ENCODE data around the gene WDR70. TPM values are rescaled to one million over a fixed set of nuclear protein-coding genes. Genes with fewer than 3 reads are reported as not detected.

Gene WDR70
- total RNA-seq, 2 donors from 2014 or later = 34.2 to 36.1 TPM

GRCh38 chr5:37742111-37742510 lies 363.0 kb downstream of the WDR70 start:
- no peaks in the 10 kb centered on the region for H3K4me1 ChIP-seq (ENCODE audit: control insufficient read depth, insufficient read depth, low read length)
- no peak overlapping the region for H3K4me3 ChIP-seq (ENCODE audit: low read length)

GRCh38 chr5:37751227-37751626 lies 372.1 kb downstream of the WDR70 start:
- no peak for TF ChIP-seq CTCF (conservative IDR thresholded peaks at IDR 0.05)
- Histone ChIP-seq H3K4me1 (ENCODE audit: control insufficient read depth, insufficient read depth, low read length) (no peaks in the 10 kb centered on the region), H3K9ac (ENCODE audit: extremely low read depth, low read length, poor library complexity, severe bottlenecking) (no peak overlapping the region), H3K9me3 (ENCODE audit: control insufficient read depth, low read length) (no peaks in the 10 kb centered on the region), H3K27me3 (ENCODE audit: control insufficient read depth, insufficient read depth, low read length, poor library complexity, severe bottlenecking) (no peaks in the 10 kb centered on the region), H3K36me3 (ENCODE audit: control insufficient read depth, insufficient read depth, low read length) (no peaks in the 10 kb centered on the region), H3K4me3 (ENCODE audit: low read length) (no peak overlapping the region), H3K27ac (ENCODE audit: low read depth, low read length) (no peak overlapping the region)
- 96 to 98% methylated on average over 3 of the region's 3 CpGs for WGBS, 2 experiments (ENCODE audit: insufficient coverage in 1 of 2, insufficient read length in 1 of 2)
- Mint-ChIP-seq H3K4me3 (no peak overlapping the region), H3K27me3 (ENCODE audit: insufficient read depth) (no peaks in the 10 kb centered on the region), H3K36me3 (ENCODE audit: low read depth) (no peaks in the 10 kb centered on the region), H3K27ac (no peak overlapping the region), H3K4me1 (peaks cover 5% of the 10 kb centered on the region), H3K9me3 (peaks cover 11% of the 10 kb centered on the region)
- no peak for DNase-seq

More at GRCh38 chr5:37742111-37742510, 363.0 kb downstream of the WDR70 start:
- Histone ChIP-seq H3K27ac (ENCODE audit: low read depth, low read length) (no peak overlapping the region), H3K36me3 (ENCODE audit: control insufficient read depth, insufficient read depth, low read length) (no peaks in the 10 kb centered on the region), H3K9ac (ENCODE audit: extremely low read depth, low read length, poor library complexity, severe bottlenecking) (no peak overlapping the region), H3K27me3 (ENCODE audit: control insufficient read depth, insufficient read depth, low read length, poor library complexity, severe bottlenecking) (no peaks in the 10 kb centered on the region), H3K9me3 (ENCODE audit: control insufficient read depth, low read length) (no peaks in the 10 kb centered on the region)
- H3K36me3 Mint-ChIP-seq (ENCODE audit: low read depth) = peaks cover 28% of the 10 kb centered on the region
- no peak overlapping the region for H3K4me3 Mint-ChIP-seq
- H3K9me3 Mint-ChIP-seq = peaks cover 4% of the 10 kb centered on the region
- no peak overlapping the region for H3K27ac Mint-ChIP-seq
- DNase-seq = no peak
- no peaks in the 10 kb centered on the region for H3K4me1 Mint-ChIP-seq
- TF ChIP-seq CTCF (conservative IDR thresholded peaks at IDR 0.05) = no peak
- no peaks in the 10 kb centered on the region for H3K27me3 Mint-ChIP-seq (ENCODE audit: insufficient read depth)

- no peak overlapping the region for H3K4me3 ChIP-seq (ENCODE audit: low read length)
- no peaks in the 10 kb centered on the region for H3K27me3 Mint-ChIP-seq (ENCODE audit: insufficient read depth)
- H3K4me1 Mint-ChIP-seq = peaks cover under 1% of the 10 kb centered on the region
- H3K27ac ChIP-seq (ENCODE audit: low read depth, low read length) = no peak overlapping the region
- 89 to 100% methylated on average over 4 of the region's 4 CpGs for WGBS, 2 experiments (ENCODE audit: insufficient coverage in 1 of 2, insufficient read length in 1 of 2)
- no peak for TF ChIP-seq CTCF (conservative IDR thresholded peaks at IDR 0.05)
- no peak overlapping the region for H3K4me3 Mint-ChIP-seq
- no peaks in the 10 kb centered on the region for H3K36me3 ChIP-seq (ENCODE audit: control insufficient read depth, insufficient read depth, low read length)
- no peaks in the 10 kb centered on the region for H3K36me3 Mint-ChIP-seq (ENCODE audit: low read depth)
- H3K27ac Mint-ChIP-seq = no peak overlapping the region
- no peaks in the 10 kb centered on the region for H3K4me1 ChIP-seq (ENCODE audit: control insufficient read depth, insufficient read depth, low read length)
- no peaks in the 10 kb centered on the region for H3K9me3 ChIP-seq (ENCODE audit: control insufficient read depth, low read length)
- no peaks in the 10 kb centered on the region for H3K27me3 ChIP-seq (ENCODE audit: control insufficient read depth, insufficient read depth, low read length, poor library complexity, severe bottlenecking)
- DNase-seq = no peak
- H3K9ac ChIP-seq (ENCODE audit: extremely low read depth, low read length, poor library complexity, severe bottlenecking) = no peak overlapping the region
- no peaks in the 10 kb centered on the region for H3K9me3 Mint-ChIP-seq
Observed at GRCh38 chr5:37754976-37755375, 375.9 kb downstream of the WDR70 start.
